K562 (cell line): ENCODE measurements around the gene OTULINL. TPM values are rescaled to one million over a fixed set of nuclear protein-coding genes. Genes with fewer than 3 reads are reported as not detected.

Experiments used
- ATAC-seq: fragments of 200-7000 bp; cut with Tn5 transposase; 3 replicates; pipeline ENCODE4 v1.9.1; 2020; ENCODE audit warnings: moderate library complexity
- BruUV-seq: library from RNA; stranded (reverse); fragments of 400-500 nt; replicated peaks from 2 replicates; lab custom pipeline; 2021; lab: Mats Ljungman, UMichigan
- CTCF ChIA-PET: fragments of 300-600 bp; formaldehyde crosslinking; extraction: SDS; loops from one replicate; lab custom pipeline; 2021; ENCODE audit warnings: low intra/inter-chr PET ratio; lab: Yijun Ruan, JAX
- POLR2A ChIA-PET: fragments of 300-600, 350-650 bp; sonication (Branson Sonifier 250); formaldehyde crosslinking; extraction: SDS; loops from one replicate; lab custom pipeline; 2021; ENCODE audit warnings: antibody characterized with exemption, inconsistent platforms; lab: Yijun Ruan, JAX
- DNase-seq, 4 experiments: peaks; one replicate each; pipeline versions ENCODE4 v3.0.0 to v3.0.0-alpha.2; 2011 to 2018; ENCODE audit warnings: low spot score in 3 of 4, mixed read lengths in 3 of 4; ENCODE audit errors: extremely low read depth in 1 of 4
- FAIRE-seq: peaks from 2 replicates; lab custom pipeline; 2011; peaks lifted over from hg19 to GRCh38; lab: Jason Lieb, UNC
- H2AFZ ChIP-seq: 2 replicates; pipeline ENCODE4 v1.6.0; 2011; ENCODE audit warnings: low read depth, low read length, control low read depth, inconsistent platforms
- H3K27ac ChIP-seq: fragments of 200-600 bp; 3 replicates; pipeline ENCODE4 v1.8.0; 2011; ENCODE audit warnings: low read depth, mild to moderate bottlenecking, control low read depth, inconsistent platforms, low read length, moderate library complexity, mixed read lengths; ENCODE audit errors: extremely low read depth
- H3K27me3 ChIP-seq, 2 experiments: fragments of 300-600 bp in 1 of 2; 2 replicates in 1 of 2; 3 replicates in 1 of 2; pipeline versions ENCODE4 v1.6.0 to v1.8.0; 2011; ENCODE audit warnings: inconsistent platforms in 2 of 2, low read length in 2 of 2, mild to moderate bottlenecking in 1 of 2, mixed read lengths in 1 of 2, moderate library complexity in 1 of 2; ENCODE audit not compliant: control insufficient read depth in 2 of 2, insufficient read depth in 2 of 2
- H3K36me3 ChIP-seq: fragments of 300-600 bp; 3 replicates; pipeline ENCODE4 v1.8.0; 2011; ENCODE audit warnings: mild to moderate bottlenecking, low read length, inconsistent platforms; ENCODE audit not compliant: control insufficient read depth, insufficient read depth
- H3K4me1 ChIP-seq, 2 experiments: fragments of 200-600 bp in 1 of 2; replicated peaks in 1 of 2; 2 replicates in 1 of 2; 3 replicates in 1 of 2; pipeline versions ENCODE4 v1.5.1 to v1.8.0; 2011; ENCODE audit warnings: inconsistent platforms in 2 of 2, low read length in 2 of 2, mild to moderate bottlenecking in 1 of 2, mixed read lengths in 1 of 2, moderate library complexity in 1 of 2; ENCODE audit not compliant: control insufficient read depth in 2 of 2, insufficient read depth in 2 of 2
- H3K4me2 ChIP-seq: 2 replicates; pipeline ENCODE4 v1.6.1; 2011; ENCODE audit warnings: low read length, control low read depth, inconsistent platforms, mixed read lengths; ENCODE audit not compliant: insufficient read depth
- H3K4me3 ChIP-seq: fragments of 200-600 bp; sonication (generic), shearing (Covaris generic); 2 replicates; pipeline ENCODE4 v1.5.1; 2016; ENCODE audit warnings: control low read depth, inconsistent platforms
- H3K79me2 ChIP-seq: fragments of 200-600 bp; 3 replicates; pipeline ENCODE4 v1.8.0; 2011; ENCODE audit warnings: low read length, inconsistent platforms; ENCODE audit not compliant: control insufficient read depth, insufficient read depth
- H3K9ac ChIP-seq, 2 experiments: 2 replicates each; pipeline versions ENCODE4 v1.6.0 to v1.6.1; 2011; ENCODE audit warnings: low read depth in 2 of 2, low read length in 2 of 2, control low read depth in 1 of 2, inconsistent platforms in 1 of 2, mild to moderate bottlenecking in 1 of 2, mixed read lengths in 1 of 2; ENCODE audit not compliant: insufficient read depth in 1 of 2
- H3K9me1 ChIP-seq: one replicate; pipeline ENCODE4 v1.6.0; 2011; ENCODE audit warnings: inconsistent platforms, mild to moderate bottlenecking, low read length, moderate library complexity; ENCODE audit not compliant: control insufficient read depth, insufficient read depth
- H3K9me3 ChIP-seq: replicated peaks from 2 replicates; pipeline ENCODE4 v1.5.1; 2011; ENCODE audit warnings: low read depth, low read length, inconsistent platforms; ENCODE audit not compliant: control insufficient read depth, insufficient read depth
- H4K20me1 ChIP-seq: replicated peaks from 2 replicates; pipeline ENCODE4 v1.6.1; 2011; ENCODE audit warnings: low read length, inconsistent platforms, mixed read lengths; ENCODE audit not compliant: control insufficient read depth, insufficient read depth
- DMBX1 ChIP-seq: fragments of 250-450 bp; sonication (Bioruptor Pico); IDR thresholded peaks from 2 replicates; pipeline ENCODE4 v1.8.0; 2022; ENCODE audit warnings: inconsistent platforms, mild to moderate bottlenecking, moderate library complexity, borderline replicate concordance
- FIP1L1 ChIP-seq: fragments of 200-400 bp; formaldehyde crosslinking; IDR thresholded peaks from 2 replicates; pipeline ENCODE4 v1.6.1; 2018; ENCODE audit warnings: mild to moderate bottlenecking, low read depth, low read length; ENCODE audit not compliant: poor library complexity, severe bottlenecking
- IRF2 ChIP-seq: sonication (generic); formaldehyde crosslinking; IDR thresholded peaks from 2 replicates; pipeline ENCODE4 v1.8.1; 2022; ENCODE audit warnings: mild to moderate bottlenecking, missing genetic modification reagents
- MTA3 ChIP-seq: fragments of 450-650 bp; formaldehyde crosslinking; IDR thresholded peaks from 2 replicates; pipeline ENCODE4 v1.6.1; 2017; ENCODE audit warnings: mild to moderate bottlenecking, borderline replicate concordance
- POLR2H ChIP-seq: IDR thresholded peaks from 2 replicates; pipeline ENCODE4 v1.6.1; 2016; ENCODE audit warnings: missing genetic modification characterization, low read depth, mild to moderate bottlenecking, control low read depth, missing compliant biosample characterization, moderate library complexity
- POLR3G ChIP-seq: IDR thresholded peaks from 2 replicates; pipeline ENCODE4 v1.6.1; 2011; ENCODE audit not compliant: insufficient read length, insufficient replicate concordance; ENCODE audit errors: extremely low read depth
- SOX6 ChIP-seq: fragments of 450-650 bp; IDR thresholded peaks from 2 replicates; pipeline ENCODE4 v1.6.1; 2014; ENCODE audit warnings: mild to moderate bottlenecking
- XRCC4 ChIP-seq: IDR thresholded peaks from one replicate; pipeline ENCODE4 v1.6.1; 2011; ENCODE audit not compliant: insufficient read depth, insufficient read length; ENCODE audit errors: extremely low read depth
- ZNF212 ChIP-seq: fragments of 450-650 bp; formaldehyde crosslinking; IDR thresholded peaks from 2 replicates; pipeline ENCODE4 v1.4.0; 2020; ENCODE audit warnings: mild to moderate bottlenecking
- ZNF239 ChIP-seq: fragments of 250-450 bp; sonication (Bioruptor Pico); IDR thresholded peaks from 2 replicates; pipeline ENCODE4 v1.4.0; 2020; ENCODE audit warnings: mild to moderate bottlenecking
- WGBS: fragments of 100-300 bp; shearing (Covaris generic); methylation state at CpG from one replicate; pipeline ENCODE4 v1.1.6; 2016; ENCODE audit warnings: low coverage, mixed read lengths; ENCODE audit not compliant: insufficient coverage; ENCODE audit errors: missing lambda C conversion rate; 5-methylcytosine and 5-hydroxymethylcytosine counted together
- in situ Hi-C: fragments of 300-500 bp; cut with MboI; formaldehyde crosslinking; loops from 4 replicates; pipeline ENCODE4 v1.15.0; 2018; ENCODE audit warnings: inconsistent platforms, mixed read lengths
- intact Hi-C: fragments of 100-400 bp; cut with micrococcal nuclease; formaldehyde crosslinking; loops from 2 replicates; pipeline ENCODE4 v1.14.2; 2022
- polyA plus RNA-seq, 8 experiments: library from polyadenylated mRNA; depleted of rRNA in 4 of 8; stranded (reverse) in 5 of 8; unstranded in 3 of 8; fragments of >200 nt; fragmentation: Nextera tagmentation in 2 of 8; fragmentation: Illumina TruSeq in 1 of 8; extraction: Ambion mirVana in 2 of 8; extraction: Trizol in 1 of 8; gene quantifications; 2 replicates each; pipeline versions ENCODE4 v1.2.1 to v1.2.3, GENCODE V29; 2011 to 2014; ENCODE audit warnings: inconsistent platforms in 1 of 8, missing spikeins in 1 of 8
- total RNA-seq, 7 experiments: library from RNA; depleted of rRNA in 6 of 7; stranded (reverse); fragments of >200 nt in 6 of 7; fragmentation: Illumina TruSeq in 2 of 7; extraction: Trizol in 2 of 7; gene quantifications; 2 replicates each; pipeline versions ENCODE4 v1.2.1 to v1.2.3, GENCODE V29; 2011 to 2021; ENCODE audit warnings: low replicate concordance in 1 of 7
- TF ChIP-seq, protein P1 (sequence below): fragments of 200-800 bp; sonication (Bioruptor generic); IDR thresholded peaks from 2 replicates; pipeline ENCODE4 v1.6.1; 2016; ENCODE audit warnings: missing genetic modification characterization, missing compliant biosample characterization
- TF ChIP-seq, protein P2 (sequence below): sonication (generic); formaldehyde crosslinking; IDR thresholded peaks from 2 replicates; pipeline ENCODE4 v1.8.1; 2023; ENCODE audit warnings: missing genetic modification reagents, mild to moderate bottlenecking, borderline replicate concordance

OTULINL gene
- total and polyA plus RNA-seq, 9 of the 15 experiments (the other 6 are each of a cell fraction or from before 2014, with no cell fraction given) = 0.13 to 0.18 TPM; not detected in 7

DNA sequence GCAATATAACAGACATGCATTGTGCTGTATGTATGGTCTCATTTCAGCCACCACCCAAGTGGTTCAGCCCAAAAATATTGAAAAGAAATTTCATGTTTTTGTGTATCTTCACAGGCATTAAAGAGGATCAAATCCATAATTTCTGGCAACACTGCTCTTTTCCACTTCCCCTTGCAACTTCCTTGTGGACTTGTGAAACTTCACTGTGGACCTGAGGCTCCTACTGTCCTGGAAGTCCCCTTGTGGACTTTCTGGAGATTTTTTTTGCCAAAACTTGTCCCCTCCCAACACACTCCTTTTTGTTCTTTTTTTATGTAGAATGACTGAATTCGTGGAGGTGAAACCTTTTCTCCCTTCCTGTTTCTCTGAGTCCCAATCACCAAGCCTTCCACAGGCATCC lies 14.3 kb downstream of the OTULINL start:
- TF ChIP-seq, protein P1, sequence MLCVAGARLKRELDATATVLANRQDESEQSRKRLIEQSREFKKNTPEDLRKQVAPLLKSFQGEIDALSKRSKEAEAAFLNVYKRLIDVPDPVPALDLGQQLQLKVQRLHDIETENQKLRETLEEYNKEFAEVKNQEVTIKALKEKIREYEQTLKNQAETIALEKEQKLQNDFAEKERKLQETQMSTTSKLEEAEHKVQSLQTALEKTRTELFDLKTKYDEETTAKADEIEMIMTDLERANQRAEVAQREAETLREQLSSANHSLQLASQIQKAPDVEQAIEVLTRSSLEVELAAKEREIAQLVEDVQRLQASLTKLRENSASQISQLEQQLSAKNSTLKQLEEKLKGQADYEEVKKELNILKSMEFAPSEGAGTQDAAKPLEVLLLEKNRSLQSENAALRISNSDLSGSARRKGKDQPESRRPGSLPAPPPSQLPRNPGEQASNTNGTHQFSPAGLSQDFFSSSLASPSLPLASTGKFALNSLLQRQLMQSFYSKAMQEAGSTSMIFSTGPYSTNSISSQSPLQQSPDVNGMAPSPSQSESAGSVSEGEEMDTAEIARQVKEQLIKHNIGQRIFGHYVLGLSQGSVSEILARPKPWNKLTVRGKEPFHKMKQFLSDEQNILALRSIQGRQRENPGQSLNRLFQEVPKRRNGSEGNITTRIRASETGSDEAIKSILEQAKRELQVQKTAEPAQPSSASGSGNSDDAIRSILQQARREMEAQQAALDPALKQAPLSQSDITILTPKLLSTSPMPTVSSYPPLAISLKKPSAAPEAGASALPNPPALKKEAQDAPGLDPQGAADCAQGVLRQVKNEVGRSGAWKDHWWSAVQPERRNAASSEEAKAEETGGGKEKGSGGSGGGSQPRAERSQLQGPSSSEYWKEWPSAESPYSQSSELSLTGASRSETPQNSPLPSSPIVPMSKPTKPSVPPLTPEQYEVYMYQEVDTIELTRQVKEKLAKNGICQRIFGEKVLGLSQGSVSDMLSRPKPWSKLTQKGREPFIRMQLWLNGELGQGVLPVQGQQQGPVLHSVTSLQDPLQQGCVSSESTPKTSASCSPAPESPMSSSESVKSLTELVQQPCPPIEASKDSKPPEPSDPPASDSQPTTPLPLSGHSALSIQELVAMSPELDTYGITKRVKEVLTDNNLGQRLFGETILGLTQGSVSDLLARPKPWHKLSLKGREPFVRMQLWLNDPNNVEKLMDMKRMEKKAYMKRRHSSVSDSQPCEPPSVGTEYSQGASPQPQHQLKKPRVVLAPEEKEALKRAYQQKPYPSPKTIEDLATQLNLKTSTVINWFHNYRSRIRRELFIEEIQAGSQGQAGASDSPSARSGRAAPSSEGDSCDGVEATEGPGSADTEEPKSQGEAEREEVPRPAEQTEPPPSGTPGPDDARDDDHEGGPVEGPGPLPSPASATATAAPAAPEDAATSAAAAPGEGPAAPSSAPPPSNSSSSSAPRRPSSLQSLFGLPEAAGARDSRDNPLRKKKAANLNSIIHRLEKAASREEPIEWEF (CRISPR knock-in tag) = no peak
- TF ChIP-seq IRF2 (no peak), ZNF239 (CRISPR knock-in tag) (no peak), DMBX1 (CRISPR knock-in tag) (no peak), MTA3 (no peak), SOX6 (no peak), ZNF212 (CRISPR knock-in tag) (no peak), XRCC4 (no peak), POLR3G (no peak), FIP1L1 (no peak), POLR2H (tag) (no peak)
- TF ChIP-seq, protein P2, sequence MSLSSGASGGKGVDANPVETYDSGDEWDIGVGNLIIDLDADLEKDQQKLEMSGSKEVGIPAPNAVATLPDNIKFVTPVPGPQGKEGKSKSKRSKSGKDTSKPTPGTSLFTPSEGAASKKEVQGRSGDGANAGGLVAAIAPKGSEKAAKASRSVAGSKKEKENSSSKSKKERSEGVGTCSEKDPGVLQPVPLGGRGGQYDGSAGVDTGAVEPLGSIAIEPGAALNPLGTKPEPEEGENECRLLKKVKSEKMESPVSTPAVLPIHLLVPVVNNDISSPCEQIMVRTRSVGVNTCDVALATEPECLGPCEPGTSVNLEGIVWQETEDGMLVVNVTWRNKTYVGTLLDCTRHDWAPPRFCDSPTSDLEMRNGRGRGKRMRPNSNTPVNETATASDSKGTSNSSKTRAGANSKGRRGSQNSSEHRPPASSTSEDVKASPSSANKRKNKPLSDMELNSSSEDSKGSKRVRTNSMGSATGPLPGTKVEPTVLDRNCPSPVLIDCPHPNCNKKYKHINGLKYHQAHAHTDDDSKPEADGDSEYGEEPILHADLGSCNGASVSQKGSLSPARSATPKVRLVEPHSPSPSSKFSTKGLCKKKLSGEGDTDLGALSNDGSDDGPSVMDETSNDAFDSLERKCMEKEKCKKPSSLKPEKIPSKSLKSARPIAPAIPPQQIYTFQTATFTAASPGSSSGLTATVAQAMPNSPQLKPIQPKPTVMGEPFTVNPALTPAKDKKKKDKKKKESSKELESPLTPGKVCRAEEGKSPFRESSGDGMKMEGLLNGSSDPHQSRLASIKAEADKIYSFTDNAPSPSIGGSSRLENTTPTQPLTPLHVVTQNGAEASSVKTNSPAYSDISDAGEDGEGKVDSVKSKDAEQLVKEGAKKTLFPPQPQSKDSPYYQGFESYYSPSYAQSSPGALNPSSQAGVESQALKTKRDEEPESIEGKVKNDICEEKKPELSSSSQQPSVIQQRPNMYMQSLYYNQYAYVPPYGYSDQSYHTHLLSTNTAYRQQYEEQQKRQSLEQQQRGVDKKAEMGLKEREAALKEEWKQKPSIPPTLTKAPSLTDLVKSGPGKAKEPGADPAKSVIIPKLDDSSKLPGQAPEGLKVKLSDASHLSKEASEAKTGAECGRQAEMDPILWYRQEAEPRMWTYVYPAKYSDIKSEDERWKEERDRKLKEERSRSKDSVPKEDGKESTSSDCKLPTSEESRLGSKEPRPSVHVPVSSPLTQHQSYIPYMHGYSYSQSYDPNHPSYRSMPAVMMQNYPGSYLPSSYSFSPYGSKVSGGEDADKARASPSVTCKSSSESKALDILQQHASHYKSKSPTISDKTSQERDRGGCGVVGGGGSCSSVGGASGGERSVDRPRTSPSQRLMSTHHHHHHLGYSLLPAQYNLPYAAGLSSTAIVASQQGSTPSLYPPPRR (CRISPR knock-in tag) = no peak
- TF ChIP-seq, all 486 proteins: peak for 0
- in situ Hi-C loops = no loop called here
- no peaks in the 10 kb centered on the region for H3K4me1 ChIP-seq
- no peak overlapping the region for H2AFZ ChIP-seq
- no peaks in the 10 kb centered on the region for H4K20me1 ChIP-seq
- H3K27ac ChIP-seq = no peak overlapping the region
- H3K9ac ChIP-seq = no peak overlapping the region
- no peaks in the 10 kb centered on the region for H3K9me3 ChIP-seq
- no peak overlapping the region for H3K4me2 ChIP-seq
- WGBS = 0% methylated on average over 1 of the region's 1 CpG
- FAIRE-seq (no peak), ATAC-seq (no peak), DNase-seq (no peak)
- no peak overlapping the region for H3K4me3 ChIP-seq
- H3K9me1 ChIP-seq = no peaks in the 10 kb centered on the region
- H3K27me3 ChIP-seq = no peaks in the 10 kb centered on the region
- H3K36me3 ChIP-seq = no peaks in the 10 kb centered on the region; the same call in 2 of the 3 replicates
- BruUV-seq = no TSS peak
- POLR2A ChIA-PET = no interaction called here
- intact Hi-C loops = no loop called here
- CTCF ChIA-PET = no interaction called here
- no peaks in the 10 kb centered on the region for H3K79me2 ChIP-seq
